ENCODE data around the gene GPBP1.

GPBP1 gene

GRCh38 chr5:57232293-57233033 lies 58.6 kb downstream of the GPBP1 start:
- Histone ChIP-seq H3K36me3 (ENCODE audit: control insufficient read depth, insufficient read depth, low read length) (peaks cover 6% of the 10 kb centered on the region), H3K27me3 (replicated peaks; ENCODE audit: control insufficient read depth, insufficient read depth, low read length) (no peaks in the 10 kb centered on the region), H3K4me3 (replicated peaks; ENCODE audit: low read depth, low read length) (no peak overlapping the region)
- TF ChIP-seq CTCF (IDR thresholded peaks at IDR 0.05; ENCODE audit: insufficient read depth, low read length, poor library complexity, severe bottlenecking): no peak
- no peak for DNase-seq (ENCODE audit: extremely low read depth, insufficient read length)

GRCh38 chr5:57243286-57244137 lies 69.7 kb downstream of the GPBP1 start:
- no peak for TF ChIP-seq CTCF (IDR thresholded peaks at IDR 0.05; ENCODE audit: insufficient read depth, low read length, poor library complexity, severe bottlenecking)
- Histone ChIP-seq H3K36me3 (ENCODE audit: control insufficient read depth, insufficient read depth, low read length) (peaks cover 6% of the 10 kb centered on the region), H3K4me3 (replicated peaks; ENCODE audit: low read depth, low read length) (no peak overlapping the region), H3K27me3 (replicated peaks; ENCODE audit: control insufficient read depth, insufficient read depth, low read length) (no peaks in the 10 kb centered on the region)
- no peak for DNase-seq (ENCODE audit: extremely low read depth, insufficient read length)

GRCh38 chr5:57244331-57244730 lies 70.5 kb downstream of the GPBP1 start:
- H3K27me3 ChIP-seq (replicated peaks; ENCODE audit: control insufficient read depth, insufficient read depth, low read length): no peaks in the 10 kb centered on the region
- no peak for DNase-seq (ENCODE audit: extremely low read depth, insufficient read length)
- peaks cover 6% of the 10 kb centered on the region for H3K36me3 ChIP-seq (ENCODE audit: control insufficient read depth, insufficient read depth, low read length)
- no peak for TF ChIP-seq CTCF (IDR thresholded peaks at IDR 0.05; ENCODE audit: insufficient read depth, low read length, poor library complexity, severe bottlenecking)
- no peak overlapping the region for H3K4me3 ChIP-seq (replicated peaks; ENCODE audit: low read depth, low read length)

- DNase-seq (ENCODE audit: extremely low read depth, insufficient read length): no peak
- Histone ChIP-seq H3K4me3 (replicated peaks; ENCODE audit: low read depth, low read length) (no peak overlapping the region), H3K36me3 (ENCODE audit: control insufficient read depth, insufficient read depth, low read length) (peaks cover 6% of the 10 kb centered on the region), H3K27me3 (replicated peaks; ENCODE audit: control insufficient read depth, insufficient read depth, low read length) (no peaks in the 10 kb centered on the region)
- no peak for TF ChIP-seq CTCF (IDR thresholded peaks at IDR 0.05; ENCODE audit: insufficient read depth, low read length, poor library complexity, severe bottlenecking)
These were observed 72.6 kb downstream of the GPBP1 start for GRCh38 chr5:57246426-57246825.

- no peaks in the 10 kb centered on the region for H3K27me3 ChIP-seq (replicated peaks; ENCODE audit: control insufficient read depth, insufficient read depth, low read length)
- H3K36me3 ChIP-seq (ENCODE audit: control insufficient read depth, insufficient read depth, low read length): peaks cover 8% of the 10 kb centered on the region
- no peak overlapping the region for H3K4me3 ChIP-seq (replicated peaks; ENCODE audit: low read depth, low read length)
- no peak for TF ChIP-seq CTCF (IDR thresholded peaks at IDR 0.05; ENCODE audit: insufficient read depth, low read length, poor library complexity, severe bottlenecking)
- no peak for DNase-seq (ENCODE audit: extremely low read depth, insufficient read length)
These were observed 73.9 kb downstream of the GPBP1 start for GRCh38 chr5:57247765-57248164.

All from GM06990 (cell line).